OCI-LY7 (cell line): ENCODE data around the gene NCEH1. TPM values are rescaled to one million over a fixed set of nuclear protein-coding genes. Genes with fewer than 3 reads are reported as not detected.
"Not testable (repeated sequence)": the region's sequence is repeated elsewhere in the genome, so short reads cannot be mapped to it uniquely, and the experiment has no call there.

Experiments used
- BruUV-seq: library from RNA; stranded (reverse); fragments of 400-500 nt; replicated peaks from 2 replicates; lab custom pipeline; 2021; lab: Mats Ljungman, UMichigan
- CTCF ChIA-PET: fragments of 300-600 bp; sonication (Branson Sonifier 250); formaldehyde crosslinking; loops from one replicate; lab custom pipeline; 2022; ENCODE audit warnings: antibody characterized with exemption; ENCODE audit not compliant: unreplicated experiment; lab: Charles Lee
- POLR2A ChIA-PET: fragments of 300-600 bp; sonication (Branson Sonifier 250); formaldehyde crosslinking; loops from one replicate; lab custom pipeline; 2022; ENCODE audit warnings: antibody characterized with exemption; lab: Charles Lee
- DNase-seq: peaks from one replicate; pipeline ENCODE4 v3.0.0-alpha.2; 2015; ENCODE audit warnings: low spot score
- H2AFZ ChIP-seq: fragments of 200-600 bp; sonication (generic), shearing (Covaris generic); 2 replicates; pipeline ENCODE4 v1.6.1; 2014; ENCODE audit warnings: mild to moderate bottlenecking, antibody characterized with exemption, low read length, moderate library complexity
- H3K27ac ChIP-seq: fragments of 200-600 bp; sonication (generic); 2 replicates; pipeline ENCODE4 v1.5.1; 2014; ENCODE audit warnings: mixed run types, low read depth, mild to moderate bottlenecking, moderate library complexity, low read length, inconsistent platforms; ENCODE audit not compliant: poor library complexity, severe bottlenecking
- H3K36me3 ChIP-seq: fragments of 200-600 bp; sonication (generic); 2 replicates; pipeline ENCODE4 v1.6.1; 2014; ENCODE audit warnings: mild to moderate bottlenecking, antibody characterized with exemption, low read length, moderate library complexity, mixed read lengths; ENCODE audit not compliant: insufficient read depth
- H3K4me1 ChIP-seq: fragments of 200-600 bp; sonication (generic); 2 replicates; pipeline ENCODE4 v1.5.1; 2014; ENCODE audit warnings: mild to moderate bottlenecking, low read length; ENCODE audit not compliant: insufficient read depth, poor library complexity, severe bottlenecking
- H3K4me2 ChIP-seq: fragments of 200-600 bp; sonication (generic); 2 replicates; pipeline ENCODE4 v1.6.1; 2014; ENCODE audit warnings: mild to moderate bottlenecking, low read length
- H3K4me3 ChIP-seq: fragments of 200-600 bp; sonication (generic); 2 replicates; pipeline ENCODE4 v1.5.1; 2014; ENCODE audit warnings: mild to moderate bottlenecking, low read depth, low read length; ENCODE audit not compliant: poor library complexity, severe bottlenecking
- H3K79me2 ChIP-seq: fragments of 200-600 bp; sonication (generic); 2 replicates; pipeline ENCODE4 v1.6.1; 2016; ENCODE audit warnings: low read depth, mild to moderate bottlenecking, low read length, moderate library complexity, mixed read lengths; ENCODE audit not compliant: insufficient read depth
- H3K9me2 ChIP-seq: fragments of 200-600 bp; sonication (generic); 2 replicates; pipeline ENCODE4 v1.6.1; 2016; ENCODE audit warnings: mild to moderate bottlenecking, low read length, mixed read lengths; ENCODE audit not compliant: insufficient read depth
- H3K9me3 ChIP-seq: fragments of 200-600 bp; sonication (generic); 2 replicates; pipeline ENCODE4 v1.6.1; 2014; ENCODE audit warnings: mild to moderate bottlenecking, mixed run types, low read length, mixed read lengths
- H4K20me1 ChIP-seq: fragments of 200-600 bp; sonication (generic); 2 replicates; pipeline ENCODE4 v1.6.1; 2014; ENCODE audit warnings: mild to moderate bottlenecking, antibody characterized with exemption, low read length, moderate library complexity, mixed read lengths; ENCODE audit not compliant: insufficient read depth
- EZH2phosphoT487 ChIP-seq: fragments of 200-600 bp; sonication (generic); IDR thresholded peaks from 2 replicates; pipeline ENCODE4 v1.6.1; 2018; ENCODE audit warnings: low read depth, borderline replicate concordance, mild to moderate bottlenecking, mixed run types, antibody characterized with exemption, low read length, moderate library complexity, mixed read lengths
- intact Hi-C: fragments of 100-400 bp; cut with micrococcal nuclease; formaldehyde crosslinking; loops from one replicate; pipeline ENCODE4 v1.10.0; 2022; ENCODE audit not compliant: unreplicated experiment
- total RNA-seq, 2 experiments: library from RNA; depleted of rRNA in 1 of 2; stranded (reverse); fragments of >200 nt in 1 of 2; shearing (Covaris generic) in 1 of 2; gene quantifications; 2 replicates each; pipeline ENCODE4 v1.2.3, GENCODE V29; 2014 to 2022
- TF ChIP-seq, protein P1 (sequence below): fragments of 200-600 bp; sonication (generic); conservative IDR thresholded peaks from 2 replicates; pipeline ENCODE4 v1.5.1; 2014; ENCODE audit warnings: mild to moderate bottlenecking, antibody characterized with exemption, low read length, moderate library complexity, mixed read lengths

Gene NCEH1
- total RNA-seq, 2 experiments from 2014 or later: 2.7 to 8.2 TPM

DNA sequence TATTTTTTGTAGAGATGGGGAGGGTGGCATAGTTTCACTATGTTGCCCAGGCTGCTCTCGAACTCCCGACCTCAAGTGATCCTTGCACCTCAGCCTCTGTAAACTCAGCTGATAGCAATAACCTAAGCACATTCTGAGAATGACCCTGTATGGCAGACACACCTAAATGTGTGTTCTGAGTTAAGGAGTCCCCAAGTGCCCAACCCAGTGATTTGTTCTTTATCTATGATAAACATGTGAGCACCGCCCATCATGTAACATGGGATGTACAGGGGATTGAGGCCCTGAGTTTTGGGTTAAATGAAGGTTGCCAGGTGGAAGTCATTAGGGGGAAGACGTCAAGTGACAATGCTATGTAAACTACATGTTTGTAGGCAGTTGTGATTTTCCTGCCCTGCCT lies 5.7 kb downstream of the NCEH1 start:
- no peak for DNase-seq
- no TSS peak for BruUV-seq
- no peaks in the 10 kb centered on the region for H3K9me2 ChIP-seq
- peaks cover 13% of the 10 kb centered on the region for H3K4me1 ChIP-seq
- no peaks in the 10 kb centered on the region for H4K20me1 ChIP-seq
- no peaks in the 10 kb centered on the region; the same call in 1 of the 2 replicates for H3K79me2 ChIP-seq
- H3K9me3 ChIP-seq: no peaks in the 10 kb centered on the region
- no peak overlapping the region for H3K27ac ChIP-seq
- TF ChIP-seq EZH2phosphoT487: no peak
- TF ChIP-seq, protein P1, sequence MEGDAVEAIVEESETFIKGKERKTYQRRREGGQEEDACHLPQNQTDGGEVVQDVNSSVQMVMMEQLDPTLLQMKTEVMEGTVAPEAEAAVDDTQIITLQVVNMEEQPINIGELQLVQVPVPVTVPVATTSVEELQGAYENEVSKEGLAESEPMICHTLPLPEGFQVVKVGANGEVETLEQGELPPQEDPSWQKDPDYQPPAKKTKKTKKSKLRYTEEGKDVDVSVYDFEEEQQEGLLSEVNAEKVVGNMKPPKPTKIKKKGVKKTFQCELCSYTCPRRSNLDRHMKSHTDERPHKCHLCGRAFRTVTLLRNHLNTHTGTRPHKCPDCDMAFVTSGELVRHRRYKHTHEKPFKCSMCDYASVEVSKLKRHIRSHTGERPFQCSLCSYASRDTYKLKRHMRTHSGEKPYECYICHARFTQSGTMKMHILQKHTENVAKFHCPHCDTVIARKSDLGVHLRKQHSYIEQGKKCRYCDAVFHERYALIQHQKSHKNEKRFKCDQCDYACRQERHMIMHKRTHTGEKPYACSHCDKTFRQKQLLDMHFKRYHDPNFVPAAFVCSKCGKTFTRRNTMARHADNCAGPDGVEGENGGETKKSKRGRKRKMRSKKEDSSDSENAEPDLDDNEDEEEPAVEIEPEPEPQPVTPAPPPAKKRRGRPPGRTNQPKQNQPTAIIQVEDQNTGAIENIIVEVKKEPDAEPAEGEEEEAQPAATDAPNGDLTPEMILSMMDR: no peak
- no peak overlapping the region for H3K4me2 ChIP-seq
- intact Hi-C loops: no loop called here
- no peak overlapping the region for H2AFZ ChIP-seq
- ChIA-PET POLR2A (interaction anchor here (0.6 to 1.3 kb wide), 2 partner anchors 9 to 10 kb away, joined by 3 to 7 read pairs; no protein-coding TSS in a partner anchor), CTCF (no interaction called here)
- H3K36me3 ChIP-seq: no peaks in the 10 kb centered on the region
- H3K4me3 ChIP-seq: no peak overlapping the region

DNA sequence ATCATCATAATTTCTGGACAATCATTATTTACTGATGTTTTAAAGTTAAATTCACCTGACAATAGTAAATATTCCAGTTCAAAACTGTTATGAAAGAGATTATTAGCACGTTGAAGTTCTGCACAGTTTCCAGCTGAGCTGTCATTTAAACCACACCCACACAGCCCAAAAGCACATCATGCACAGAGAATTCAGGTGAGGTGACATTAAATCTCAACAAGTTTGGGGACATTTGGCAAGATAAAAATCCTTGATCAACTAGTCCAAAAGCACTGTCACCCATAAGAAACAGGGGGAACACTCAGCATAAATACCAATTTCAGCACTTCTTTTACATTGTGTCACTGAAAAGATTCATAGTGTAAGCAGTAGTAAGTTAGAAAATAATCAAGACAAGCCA lies 6.9 kb downstream of the NCEH1 start:
- ChIA-PET CTCF (no interaction called here), POLR2A (interaction anchor here (0.6 to 1.6 kb wide), 3 partner anchors 8 to 623 kb away, joined by 4 to 7 read pairs (median 5); no protein-coding TSS in a partner anchor)
- H3K4me3 ChIP-seq: no peak overlapping the region
- no peak overlapping the region for H3K4me2 ChIP-seq
- no peak overlapping the region for H3K27ac ChIP-seq
- intact Hi-C loops: no loop called here
- no peaks in the 10 kb centered on the region; the same call in 1 of the 2 replicates for H3K79me2 ChIP-seq
- TF ChIP-seq, protein P1: no peak
- no peak for TF ChIP-seq EZH2phosphoT487
- no peaks in the 10 kb centered on the region for H3K36me3 ChIP-seq
- peaks cover 5% of the 10 kb centered on the region for H3K4me1 ChIP-seq
- no TSS peak for BruUV-seq
- DNase-seq: no peak
- H2AFZ ChIP-seq: no peak overlapping the region
- H4K20me1 ChIP-seq: no peaks in the 10 kb centered on the region
- no peaks in the 10 kb centered on the region for H3K9me3 ChIP-seq
- no peaks in the 10 kb centered on the region for H3K9me2 ChIP-seq

DNA sequence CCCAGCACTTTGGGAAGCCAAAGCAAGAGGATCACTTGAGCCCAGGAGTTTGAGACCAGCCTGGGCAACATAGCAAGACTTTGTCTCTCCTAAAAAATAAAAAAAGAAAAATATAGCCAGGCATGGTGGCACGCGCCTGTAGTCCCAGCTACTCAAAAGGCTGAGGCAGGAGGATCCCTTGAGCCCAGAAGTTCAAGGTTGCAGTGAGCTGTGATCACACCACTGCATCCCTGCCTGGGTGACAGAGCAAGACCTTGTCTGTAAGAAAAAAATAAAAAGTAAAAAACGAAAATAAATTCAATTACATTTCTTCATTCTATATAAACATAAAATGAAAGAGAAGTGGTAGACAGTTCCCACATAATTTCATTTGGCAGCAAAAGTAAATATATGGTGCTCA lies 8.1 kb downstream of the NCEH1 start:
- H3K4me3 ChIP-seq, H3K9me3 ChIP-seq, H3K4me2 ChIP-seq, H3K27ac ChIP-seq, H3K4me1 ChIP-seq, H2AFZ ChIP-seq, H3K36me3 ChIP-seq, H3K79me2 ChIP-seq, BruUV-seq, intact Hi-C loops, DNase-seq, H3K9me2 ChIP-seq, CTCF ChIA-PET, H4K20me1 ChIP-seq: not testable (repeated sequence)
- POLR2A ChIA-PET: interaction anchor here (1.6 kb wide), 1 partner anchor 10 kb away, joined by 5 read pairs; no protein-coding TSS in a partner anchor
